ENCODE results near the gene SIDT1.

DNA sequence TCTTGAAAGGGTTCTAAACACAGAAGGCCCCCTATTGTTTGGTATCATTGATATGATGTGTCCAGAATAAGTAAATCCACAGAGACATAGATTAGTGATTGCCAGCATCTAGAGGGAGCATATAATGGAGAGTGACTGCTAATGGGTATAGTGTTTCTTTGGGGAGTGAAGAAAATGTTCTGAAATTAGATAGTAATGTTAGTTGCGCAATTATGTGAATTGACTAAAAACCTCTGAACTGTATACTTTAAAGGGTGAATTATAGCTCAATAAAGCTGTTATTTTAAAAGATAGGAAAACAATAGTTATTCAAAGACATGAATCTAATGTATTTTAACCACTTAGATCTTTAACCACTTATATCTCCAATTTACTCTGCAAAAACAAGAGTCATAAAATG lies 23.4 kb upstream of the SIDT1 start:
- TF ChIP-seq, protein P1, sequence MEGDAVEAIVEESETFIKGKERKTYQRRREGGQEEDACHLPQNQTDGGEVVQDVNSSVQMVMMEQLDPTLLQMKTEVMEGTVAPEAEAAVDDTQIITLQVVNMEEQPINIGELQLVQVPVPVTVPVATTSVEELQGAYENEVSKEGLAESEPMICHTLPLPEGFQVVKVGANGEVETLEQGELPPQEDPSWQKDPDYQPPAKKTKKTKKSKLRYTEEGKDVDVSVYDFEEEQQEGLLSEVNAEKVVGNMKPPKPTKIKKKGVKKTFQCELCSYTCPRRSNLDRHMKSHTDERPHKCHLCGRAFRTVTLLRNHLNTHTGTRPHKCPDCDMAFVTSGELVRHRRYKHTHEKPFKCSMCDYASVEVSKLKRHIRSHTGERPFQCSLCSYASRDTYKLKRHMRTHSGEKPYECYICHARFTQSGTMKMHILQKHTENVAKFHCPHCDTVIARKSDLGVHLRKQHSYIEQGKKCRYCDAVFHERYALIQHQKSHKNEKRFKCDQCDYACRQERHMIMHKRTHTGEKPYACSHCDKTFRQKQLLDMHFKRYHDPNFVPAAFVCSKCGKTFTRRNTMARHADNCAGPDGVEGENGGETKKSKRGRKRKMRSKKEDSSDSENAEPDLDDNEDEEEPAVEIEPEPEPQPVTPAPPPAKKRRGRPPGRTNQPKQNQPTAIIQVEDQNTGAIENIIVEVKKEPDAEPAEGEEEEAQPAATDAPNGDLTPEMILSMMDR (IDR thresholded peaks at IDR 0.05): no peak
- no peak for TF ChIP-seq POLR2A (IDR thresholded peaks at IDR 0.05)

Data from transverse colon (tissue), 3 donors.